Peyer's patch (tissue), 4 donors: ENCODE measurements around the gene THSD8.

Experiments used
- POLR2A ChIP-seq, 2 donors: fragments of 450-650 bp; IDR thresholded peaks; one replicate each; pipeline ENCODE4 v1.5.1; 2017; ENCODE audit warnings: antibody characterized with exemption in 2 of 2, mild to moderate bottlenecking in 2 of 2, moderate library complexity in 2 of 2
- TF ChIP-seq, protein P1 (sequence below), 6 experiments: fragments of 450-650 bp in 4 of 6; fragments of 200-600 bp in 2 of 6; sonication (generic) in 1 of 6; IDR thresholded peaks; one replicate each; pipeline ENCODE4 v1.5.1; 2017 to 2019; ENCODE audit warnings: antibody characterized with exemption in 6 of 6, mild to moderate bottlenecking in 3 of 6, moderate library complexity in 1 of 6

DNA sequence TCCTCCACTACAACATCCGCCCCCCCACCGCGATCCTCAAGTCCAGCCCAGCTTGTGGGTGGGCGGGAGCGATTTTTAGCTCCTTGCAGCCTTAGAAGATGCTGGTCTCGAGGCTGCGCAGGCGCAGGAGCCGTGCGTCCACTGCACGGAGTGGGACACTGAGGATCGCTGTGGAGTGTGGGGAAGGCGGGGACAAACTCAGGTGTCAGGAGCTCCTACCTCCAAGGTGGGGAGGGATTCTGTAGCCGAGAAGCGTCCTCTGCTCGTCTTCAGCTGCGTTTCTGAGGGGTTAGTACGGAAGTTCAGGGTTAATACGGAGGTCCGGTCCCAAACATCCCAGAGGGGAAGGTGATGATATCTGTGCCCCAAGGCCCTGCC is 32.7 kb downstream of the THSD8 start, which contains the start of gene RTBDN:
- TF ChIP-seq, protein P1, sequence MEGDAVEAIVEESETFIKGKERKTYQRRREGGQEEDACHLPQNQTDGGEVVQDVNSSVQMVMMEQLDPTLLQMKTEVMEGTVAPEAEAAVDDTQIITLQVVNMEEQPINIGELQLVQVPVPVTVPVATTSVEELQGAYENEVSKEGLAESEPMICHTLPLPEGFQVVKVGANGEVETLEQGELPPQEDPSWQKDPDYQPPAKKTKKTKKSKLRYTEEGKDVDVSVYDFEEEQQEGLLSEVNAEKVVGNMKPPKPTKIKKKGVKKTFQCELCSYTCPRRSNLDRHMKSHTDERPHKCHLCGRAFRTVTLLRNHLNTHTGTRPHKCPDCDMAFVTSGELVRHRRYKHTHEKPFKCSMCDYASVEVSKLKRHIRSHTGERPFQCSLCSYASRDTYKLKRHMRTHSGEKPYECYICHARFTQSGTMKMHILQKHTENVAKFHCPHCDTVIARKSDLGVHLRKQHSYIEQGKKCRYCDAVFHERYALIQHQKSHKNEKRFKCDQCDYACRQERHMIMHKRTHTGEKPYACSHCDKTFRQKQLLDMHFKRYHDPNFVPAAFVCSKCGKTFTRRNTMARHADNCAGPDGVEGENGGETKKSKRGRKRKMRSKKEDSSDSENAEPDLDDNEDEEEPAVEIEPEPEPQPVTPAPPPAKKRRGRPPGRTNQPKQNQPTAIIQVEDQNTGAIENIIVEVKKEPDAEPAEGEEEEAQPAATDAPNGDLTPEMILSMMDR (IDR thresholded peaks at IDR 0.05), result no peak
- TF ChIP-seq POLR2A (IDR thresholded peaks at IDR 0.05), result no peak
